HG03025 (cell line): ENCODE results near the gene TBPL2.

Experiments
- ATAC-seq: cut with Tn5 transposase; IDR thresholded peaks from one replicate; pipeline ENCODE4 v1.9.1; 2021; ENCODE audit warnings: mild to moderate bottlenecking, moderate library complexity; ENCODE audit not compliant: unreplicated experiment, low FRiP score

TBPL2 gene

GRCh38 chr14:55373784-55374705 is 66.4 kb downstream of the TBPL2 start:
- no peak for ATAC-seq

- ATAC-seq, result no peak
These were observed 67.6 kb downstream of the TBPL2 start for GRCh38 chr14:55372825-55373224.

GRCh38 chr14:55372423-55372822 is 68.0 kb downstream of the TBPL2 start:
- ATAC-seq, result no peak

- ATAC-seq, result no peak
These were observed 69.4 kb downstream of the TBPL2 start for GRCh38 chr14:55370883-55371455.

GRCh38 chr14:55366271-55366670 is 74.1 kb downstream of the TBPL2 start:
- ATAC-seq, result no peak
